B cell (primary cell): ENCODE results near the gene SEPTIN1.

Experiments
- CTCF ChIP-seq: fragments of 200-600 bp; IDR thresholded peaks from one replicate; pipeline ENCODE4 v1.8.0; 2022; ENCODE audit warnings: antibody characterized with exemption, mild to moderate bottlenecking
- EZH2 ChIP-seq: IDR thresholded peaks from 2 replicates; pipeline ENCODE4 v1.6.1; 2012; ENCODE audit warnings: borderline replicate concordance, low read depth, mild to moderate bottlenecking, moderate library complexity, low read length; ENCODE audit not compliant: insufficient read depth, poor library complexity, severe bottlenecking

- TF ChIP-seq CTCF (no peak), EZH2 (no peak)
These were observed 30.6 kb downstream of the SEPTIN1 start for GRCh38 chr16:30351586-30352419.
